GM19438 (cell line): Measurements from ENCODE around the gene NPIPB2.
"Not testable (repeated sequence)": the region's sequence is repeated elsewhere in the genome, so short reads cannot be mapped to it uniquely, and the experiment has no call there.

ENCODE experiments used
- ATAC-seq: cut with Tn5 transposase; IDR thresholded peaks from one replicate; pipeline ENCODE4 v1.9.1; 2021; ENCODE audit warnings: low read depth; ENCODE audit not compliant: unreplicated experiment

NPIPB2 gene

DNA sequence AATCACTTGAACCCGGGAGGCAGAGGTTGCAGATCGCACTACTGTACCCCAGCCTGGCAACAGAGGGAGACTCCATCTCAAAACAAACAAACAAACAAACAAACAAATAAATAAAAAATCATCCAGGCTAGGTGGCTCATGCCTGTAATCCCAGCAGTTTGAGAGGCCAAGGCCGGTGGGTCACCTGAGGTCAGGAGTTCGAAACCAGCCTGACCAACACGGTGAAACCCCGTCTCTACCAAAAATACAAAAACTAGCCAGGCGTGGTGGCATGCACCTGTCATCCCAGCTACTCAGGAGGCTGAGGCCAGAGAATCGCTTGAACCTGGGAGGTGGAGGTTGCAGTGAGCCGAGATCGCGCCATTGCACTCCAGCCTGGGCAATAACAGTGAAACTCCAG lies 21.1 kb upstream of the NPIPB2 start:
- not testable (repeated sequence) for ATAC-seq

DNA sequence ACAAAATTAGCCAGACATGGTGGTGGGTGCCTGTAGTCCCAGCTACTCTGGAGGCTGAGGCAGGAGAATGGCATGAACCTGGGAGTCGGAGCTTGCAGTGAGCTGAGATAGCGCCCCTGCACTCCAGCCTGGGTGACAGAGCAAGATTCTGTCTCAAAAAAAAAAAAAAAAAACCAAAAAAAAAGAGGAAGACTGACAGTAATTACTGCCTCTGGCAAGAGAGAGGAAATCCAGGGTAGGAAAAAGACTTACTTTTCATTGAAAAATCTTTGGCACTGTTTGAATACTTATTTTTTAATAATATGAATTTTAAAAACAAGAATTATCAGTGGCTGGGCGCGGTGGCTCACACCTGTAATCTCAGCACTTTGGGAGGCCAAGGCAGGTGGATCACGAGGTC lies 20.6 kb upstream of the NPIPB2 start:
- not testable (repeated sequence) for ATAC-seq

DNA sequence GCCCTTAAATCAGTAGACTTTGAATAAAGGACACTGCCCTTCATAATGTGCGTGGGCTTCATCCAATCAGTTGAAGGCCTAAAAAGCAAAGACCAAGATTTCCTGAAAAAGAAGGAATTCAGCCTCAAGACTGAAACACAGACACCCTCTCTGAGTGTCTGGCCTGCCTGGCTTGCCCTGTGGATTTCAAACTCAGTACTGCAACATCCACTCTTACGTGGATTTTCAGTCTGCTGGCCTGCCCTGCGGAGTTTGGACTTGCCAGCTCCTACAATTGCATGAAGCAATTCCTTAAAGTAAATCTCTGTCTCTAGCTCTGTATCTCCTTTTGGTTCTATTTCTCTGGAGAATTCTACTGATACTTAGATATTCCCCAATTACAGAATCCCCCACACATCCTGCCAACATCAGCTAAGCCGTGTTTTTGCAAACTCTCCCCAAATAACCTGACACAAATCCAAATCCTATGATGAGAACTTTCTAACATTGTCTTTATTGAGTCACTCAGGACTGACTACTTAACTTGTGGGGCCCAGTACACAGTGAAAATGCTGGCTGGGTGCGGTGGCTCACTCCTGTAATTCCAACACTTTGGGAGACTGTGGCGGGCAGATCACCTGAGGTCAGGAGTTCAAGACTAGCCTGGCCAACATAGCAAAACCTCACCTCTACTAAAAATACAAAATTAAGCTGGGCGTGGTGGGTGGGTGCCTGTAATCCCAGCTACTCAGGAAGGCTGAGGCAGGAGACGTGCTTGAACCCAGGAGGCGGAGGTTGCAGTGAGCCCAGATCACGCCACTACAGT lies 15.9 kb upstream of the NPIPB2 start:
- no peak for ATAC-seq

DNA sequence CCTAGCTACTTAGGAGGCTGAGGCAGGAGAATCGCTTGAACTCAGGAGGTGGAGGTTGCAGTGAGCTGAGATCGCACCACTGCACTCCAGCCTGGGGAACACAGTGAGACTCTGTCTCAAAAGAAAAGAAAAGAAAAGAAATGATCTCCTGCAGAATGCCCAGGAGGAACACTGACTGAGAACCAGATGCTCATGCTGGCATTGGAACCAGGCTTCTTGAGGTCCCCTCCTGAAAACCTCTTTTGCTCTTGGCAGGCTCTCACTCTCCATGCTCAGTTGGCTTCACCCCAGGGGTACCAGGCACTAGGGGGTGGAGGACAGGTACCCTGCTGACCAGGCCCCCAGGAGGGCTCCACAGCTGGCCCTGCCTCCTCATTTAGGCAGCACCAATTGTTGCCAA lies 14.7 kb upstream of the NPIPB2 start:
- ATAC-seq: no peak

DNA sequence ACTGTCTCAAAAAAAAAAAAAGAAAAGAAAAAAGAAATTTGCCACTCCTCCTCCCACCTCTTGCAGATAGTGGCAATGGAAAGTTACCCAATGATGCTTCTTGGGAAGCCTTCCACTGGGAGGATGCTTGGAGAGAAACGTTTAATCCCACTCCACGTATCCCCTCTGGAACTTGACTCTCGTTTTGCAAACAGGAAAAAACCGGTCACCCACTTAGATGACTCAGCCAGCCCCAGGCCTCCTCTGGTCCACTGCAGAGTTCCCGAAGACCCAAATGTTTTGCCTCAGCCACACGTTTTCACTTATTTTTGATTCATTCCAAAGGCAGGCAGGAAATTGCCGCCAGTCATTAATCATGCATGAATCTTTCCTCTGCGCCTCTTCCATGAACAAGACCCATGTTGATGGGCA lies 13.9 kb upstream of the NPIPB2 start:
- no peak for ATAC-seq

DNA sequence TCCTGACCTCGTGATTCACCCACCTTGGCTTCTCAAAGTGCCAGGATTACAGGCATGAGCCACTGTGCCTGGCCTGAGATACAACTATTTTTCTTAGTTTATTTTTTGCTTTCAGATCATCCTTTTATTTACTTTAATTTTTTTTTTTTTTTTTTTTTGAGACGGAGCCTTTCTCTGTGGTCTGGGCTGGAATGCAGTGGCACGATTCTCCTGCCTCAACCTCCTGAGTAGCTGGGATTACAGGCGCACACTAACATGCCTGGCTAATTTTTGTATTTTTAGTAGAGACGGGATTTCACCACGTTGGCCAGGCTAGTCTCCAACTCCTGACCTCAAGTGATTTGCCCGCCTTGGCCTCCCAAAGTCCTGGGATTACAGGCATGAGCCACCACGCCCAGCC lies 11.7 kb upstream of the NPIPB2 start:
- not testable (repeated sequence) for ATAC-seq

DNA sequence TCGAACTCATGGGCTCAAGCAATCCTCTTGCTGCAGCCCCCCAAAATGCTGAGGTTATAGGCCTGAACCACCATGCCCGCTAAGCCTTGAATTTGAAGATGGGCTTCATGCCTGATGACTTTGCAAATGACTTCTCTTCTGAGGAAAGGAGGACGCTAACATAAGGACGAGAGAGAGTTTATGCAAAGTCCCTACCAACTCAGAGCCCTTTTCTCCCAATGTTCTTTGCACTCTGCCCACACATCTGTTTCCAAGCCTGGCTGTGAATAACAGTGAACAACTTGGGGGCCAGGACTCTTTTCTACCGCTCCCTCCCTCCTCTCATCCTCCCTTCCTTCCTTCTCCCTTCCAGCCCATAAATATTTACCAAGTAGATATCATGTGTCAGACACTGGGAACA lies 8.5 kb upstream of the NPIPB2 start:
- ATAC-seq: no peak

DNA sequence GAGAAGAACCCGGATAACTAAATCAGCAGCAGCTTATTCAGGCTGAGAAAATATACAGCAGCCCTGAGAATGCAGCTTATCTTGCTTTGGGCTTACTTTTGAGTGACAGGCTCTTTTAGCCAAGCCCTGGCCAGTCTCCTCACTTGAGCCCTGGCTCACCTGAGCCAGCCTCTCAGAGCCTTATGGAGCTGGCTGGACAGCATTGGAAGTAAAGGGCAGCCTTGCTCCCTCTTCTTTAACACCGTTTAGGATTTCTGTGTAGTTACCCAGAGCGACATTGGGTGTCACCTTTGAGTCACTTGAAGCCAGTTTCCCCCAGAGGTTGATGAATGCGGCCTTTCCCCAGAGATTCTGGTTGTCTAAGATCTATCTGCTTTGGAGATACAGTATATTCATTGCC lies 7.7 kb upstream of the NPIPB2 start:
- ATAC-seq: no peak

DNA sequence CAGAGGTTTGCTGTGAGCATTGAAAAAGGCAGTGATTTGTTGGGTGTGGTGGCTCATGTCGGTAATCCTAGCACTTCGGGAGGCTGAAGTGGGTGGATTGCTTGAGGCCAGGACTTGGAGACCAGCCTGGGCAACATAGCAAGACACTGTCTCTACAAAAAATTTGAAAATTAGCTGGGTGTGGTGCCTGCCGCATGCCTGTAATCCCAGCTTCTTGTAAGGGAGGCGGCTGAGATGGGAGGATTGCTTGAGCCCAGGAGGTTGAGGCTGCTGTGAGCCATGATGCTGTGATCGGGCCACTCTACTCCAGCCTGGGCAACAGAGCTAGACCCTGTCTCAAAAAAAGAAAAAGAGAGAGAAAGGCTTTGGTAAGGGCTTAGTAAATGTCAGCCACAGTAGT lies 7.0 kb upstream of the NPIPB2 start:
- no peak for ATAC-seq

DNA sequence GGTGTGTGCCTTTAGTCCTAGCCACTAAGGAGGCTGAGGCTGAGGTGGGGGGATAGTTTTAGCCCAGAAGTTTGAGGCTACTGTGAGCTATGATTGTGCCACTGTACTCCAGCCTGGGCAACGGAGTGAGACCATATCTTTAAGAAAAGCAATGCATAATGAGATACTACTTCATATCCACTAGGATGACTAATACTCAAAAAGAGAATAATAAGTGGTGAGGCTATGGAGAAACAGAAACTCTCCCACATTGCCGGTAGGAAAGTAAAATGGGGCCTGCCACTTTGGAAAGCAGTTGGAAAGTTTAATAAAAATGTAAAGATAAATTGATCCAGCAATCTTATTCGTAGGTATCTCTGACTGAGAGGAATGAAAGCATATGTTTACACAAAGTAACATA lies 4.6 kb upstream of the NPIPB2 start:
- ATAC-seq: no peak

DNA sequence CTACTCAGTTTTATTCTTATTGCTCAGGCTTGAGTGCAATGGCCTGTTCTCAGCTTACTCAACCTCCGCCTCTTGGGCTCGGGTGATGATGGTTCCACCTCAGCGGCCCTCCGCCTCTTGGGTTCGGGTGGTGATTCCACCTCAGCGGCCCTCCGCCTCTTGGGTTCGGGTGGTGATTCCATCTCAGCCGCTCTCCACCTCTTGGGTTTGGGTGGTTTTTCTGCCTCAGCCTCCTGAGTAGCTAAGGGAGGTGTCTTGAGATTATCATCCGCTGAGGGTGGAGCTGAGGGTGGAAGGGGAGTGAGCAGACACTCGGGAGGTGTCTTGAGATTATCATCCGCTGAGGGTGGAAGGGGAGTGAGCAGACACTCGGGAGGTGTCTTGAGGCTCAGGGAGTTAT lies 14.5 kb downstream of the NPIPB2 start:
- ATAC-seq: not testable (repeated sequence)

DNA sequence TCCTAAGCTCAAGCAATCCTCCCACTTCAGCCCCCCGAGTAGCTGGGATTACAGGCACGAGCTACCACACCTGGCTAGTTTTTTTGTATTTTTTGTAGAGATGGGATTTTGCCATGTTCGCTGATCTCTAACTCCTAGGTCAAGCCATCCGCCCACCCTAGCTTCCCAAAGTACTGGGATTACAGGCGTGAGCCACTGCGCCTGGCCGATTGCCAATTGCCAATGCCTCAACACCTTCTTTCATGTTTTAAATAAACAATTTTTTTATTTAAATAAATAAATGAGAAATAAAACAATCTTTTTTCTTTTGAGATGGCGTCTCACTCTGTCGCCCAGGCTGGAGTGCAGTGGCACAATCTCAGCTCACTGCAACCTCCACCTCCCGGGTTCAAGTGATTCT lies 17.8 kb downstream of the NPIPB2 start:
- ATAC-seq: not testable (repeated sequence)

DNA sequence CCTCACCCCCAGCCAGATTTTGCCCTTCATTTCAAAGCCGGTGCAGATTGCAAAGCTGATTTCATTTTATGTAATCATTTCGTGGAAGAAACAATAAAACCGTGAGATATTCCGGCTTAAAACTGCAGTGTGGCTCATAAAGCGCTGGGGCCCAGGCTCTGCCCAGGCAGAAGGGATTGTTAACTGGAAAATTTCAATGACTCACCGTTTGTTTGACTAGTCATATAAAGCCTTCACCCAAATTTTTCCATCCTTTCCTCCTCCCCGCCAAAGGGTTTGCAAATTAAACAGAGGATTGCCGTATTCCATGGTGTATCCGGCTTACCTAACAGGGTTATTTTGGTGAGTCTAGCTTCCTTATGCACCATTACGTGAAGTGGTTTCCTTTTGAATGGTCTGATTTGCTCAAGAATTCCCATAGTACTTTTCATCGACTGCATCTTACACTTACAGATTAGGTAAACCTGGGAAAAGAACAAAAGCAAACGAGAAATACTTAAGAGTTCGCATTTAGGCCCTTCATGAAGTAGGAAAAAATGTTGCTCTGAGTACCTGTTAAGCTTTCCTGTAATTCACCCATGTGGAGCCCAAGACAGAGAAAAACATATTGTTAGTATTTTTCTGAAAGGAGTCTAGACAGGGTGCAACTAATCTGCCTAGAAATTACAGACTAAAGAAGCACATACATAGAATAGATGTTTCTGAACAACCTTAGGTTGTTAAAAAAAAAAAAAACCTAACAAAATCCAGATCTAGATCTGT lies 25.1 kb downstream of the NPIPB2 start:
- ATAC-seq: no peak

DNA sequence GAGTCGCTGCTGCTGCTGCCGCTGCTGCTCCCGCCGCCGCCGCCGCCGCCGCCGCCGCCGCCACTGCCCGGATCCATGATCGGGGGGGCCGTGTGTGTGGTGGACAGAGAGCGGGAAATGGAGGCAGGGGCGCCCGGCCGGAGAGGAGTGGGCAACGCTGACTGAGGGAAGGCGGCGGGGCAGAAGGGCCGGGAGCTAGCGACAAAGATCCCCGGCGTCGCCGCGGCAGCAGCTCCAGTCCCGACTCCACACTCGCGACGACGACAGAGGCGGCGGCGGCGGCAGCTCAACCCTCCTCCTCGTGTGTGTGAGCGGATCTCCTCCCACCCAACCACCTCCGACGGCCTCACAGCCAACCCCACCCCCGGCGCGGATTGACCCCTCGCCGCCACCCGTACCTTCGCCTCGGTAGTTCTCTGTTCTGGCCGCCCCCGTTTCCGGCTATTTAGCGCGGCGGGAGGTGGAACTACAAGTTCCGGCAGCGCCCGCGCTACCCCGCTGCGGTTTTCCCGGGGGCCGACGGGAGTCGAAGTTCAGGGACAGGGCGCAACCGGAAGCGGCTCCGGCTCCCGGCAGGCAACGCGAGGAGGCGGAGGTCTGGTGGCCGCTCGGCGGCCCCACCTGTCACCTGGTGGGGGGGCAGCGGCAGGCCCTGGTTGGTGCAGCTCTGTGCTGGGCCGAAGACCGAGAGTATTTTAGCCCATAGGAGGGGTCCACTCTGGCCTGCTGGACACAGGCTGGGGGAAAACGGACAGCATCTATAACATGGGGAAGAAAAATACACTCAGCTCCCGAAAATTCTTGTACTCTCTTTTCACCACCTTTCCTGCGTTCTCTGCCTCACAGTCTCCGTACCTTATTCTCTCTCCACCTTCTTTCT lies 26.0 kb downstream of the NPIPB2 start, which contains the start of gene GSPT1:
GSPT1 (minus strand) TSS at position 313 of the 880 bp plus-strand sequence; CDS start at position 77, 236 bp downstream.
- ATAC-seq: peak; percentile 84

DNA sequence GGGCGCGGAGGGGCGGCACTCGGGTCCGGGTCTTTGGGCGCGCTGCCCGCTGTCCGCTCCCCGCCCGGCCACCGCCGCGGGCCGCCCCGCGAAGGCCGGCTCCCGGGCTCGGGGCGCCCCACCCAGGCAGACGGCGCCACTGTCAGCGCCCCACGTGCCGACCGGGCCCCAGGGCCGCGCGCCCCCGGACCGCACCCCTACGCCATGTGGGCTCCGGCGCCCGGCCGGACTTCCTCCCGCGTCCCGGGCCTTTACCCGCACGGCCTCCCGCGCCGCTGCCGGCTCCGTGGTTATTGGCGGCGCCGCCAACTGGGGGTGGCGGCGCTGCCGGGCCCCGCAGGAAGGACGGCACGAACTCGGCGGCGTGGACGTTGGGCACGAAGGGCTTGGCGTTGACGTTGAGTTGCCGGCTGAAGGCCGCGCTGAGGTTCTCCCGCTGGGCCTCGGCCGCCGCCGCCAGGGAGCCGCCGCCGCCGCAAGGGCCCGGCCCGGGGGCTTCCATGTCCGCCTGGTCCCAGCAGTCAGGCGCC lies 26.7 kb downstream of the NPIPB2 start:
- ATAC-seq: peak; percentile 30

DNA sequence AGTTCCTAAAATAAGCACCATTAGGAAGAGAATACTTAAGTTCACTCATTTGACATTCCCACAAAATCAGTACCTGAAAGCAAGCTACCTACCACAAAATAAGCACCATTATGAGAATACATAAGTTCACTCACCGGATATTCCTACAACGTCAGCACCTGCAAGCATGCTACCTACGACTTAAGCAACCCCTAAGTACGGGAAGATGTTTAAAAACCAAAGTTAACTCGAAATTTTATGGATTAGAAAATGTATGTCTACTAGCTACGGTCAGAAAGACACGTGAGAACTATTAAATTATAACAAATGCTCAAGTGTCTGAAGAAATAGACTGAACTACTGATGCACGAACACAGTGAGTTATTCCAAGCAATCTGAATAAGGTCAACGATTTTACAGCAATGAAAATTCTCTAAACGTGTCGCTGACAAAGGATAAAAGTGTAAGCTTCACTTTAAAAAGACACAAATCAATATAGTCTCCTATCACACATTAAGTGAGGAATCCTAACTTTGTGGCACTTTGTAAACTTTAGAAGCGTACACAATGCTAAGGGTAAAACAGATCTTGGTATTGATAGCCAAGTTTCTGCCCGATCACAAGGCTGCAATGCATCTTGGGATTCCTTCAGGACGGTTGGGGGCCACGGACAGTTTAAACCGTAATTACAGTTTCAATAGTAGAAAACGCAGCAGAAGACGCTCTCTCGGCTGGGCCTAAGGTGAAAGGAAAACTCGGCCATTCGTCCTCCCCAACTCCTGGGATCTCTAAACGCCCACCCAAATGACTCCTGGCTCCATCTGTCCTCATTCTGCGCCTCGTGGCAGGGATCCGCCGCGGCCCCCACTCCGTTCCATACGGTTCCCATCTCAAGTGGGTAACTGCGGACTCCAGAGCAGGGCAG lies 27.4 kb downstream of the NPIPB2 start:
- ATAC-seq: no peak

DNA sequence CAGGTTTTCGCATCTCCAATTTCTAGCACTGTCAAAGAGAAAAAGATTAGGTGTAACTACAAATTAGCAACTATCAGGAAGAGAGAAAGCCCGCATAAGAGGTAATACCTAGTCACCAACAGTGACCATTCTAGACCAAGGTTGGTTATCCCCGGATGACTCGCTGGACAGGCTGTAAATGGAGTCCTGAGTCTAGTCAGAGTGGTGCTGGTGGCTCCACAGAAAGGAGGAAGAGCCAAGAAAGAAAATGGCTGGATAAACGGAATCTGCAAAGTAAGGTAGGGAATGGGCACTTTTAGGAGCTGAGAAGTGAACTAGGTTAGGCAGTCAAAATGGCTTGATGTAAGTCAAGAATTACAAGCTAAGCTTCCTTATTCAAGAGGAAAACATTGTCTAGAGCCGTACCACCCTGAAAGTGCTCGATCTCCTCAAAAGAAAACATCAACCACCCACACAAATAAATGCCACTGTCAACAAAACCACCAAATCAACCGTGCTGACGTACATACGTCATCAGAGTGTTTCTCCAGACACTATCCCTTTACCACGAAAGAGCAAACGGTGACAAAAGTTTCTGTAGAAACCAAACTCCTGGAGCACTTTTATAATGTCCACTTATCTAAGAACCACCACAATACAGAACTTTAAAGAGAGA lies 28.3 kb downstream of the NPIPB2 start:
- no peak for ATAC-seq

DNA sequence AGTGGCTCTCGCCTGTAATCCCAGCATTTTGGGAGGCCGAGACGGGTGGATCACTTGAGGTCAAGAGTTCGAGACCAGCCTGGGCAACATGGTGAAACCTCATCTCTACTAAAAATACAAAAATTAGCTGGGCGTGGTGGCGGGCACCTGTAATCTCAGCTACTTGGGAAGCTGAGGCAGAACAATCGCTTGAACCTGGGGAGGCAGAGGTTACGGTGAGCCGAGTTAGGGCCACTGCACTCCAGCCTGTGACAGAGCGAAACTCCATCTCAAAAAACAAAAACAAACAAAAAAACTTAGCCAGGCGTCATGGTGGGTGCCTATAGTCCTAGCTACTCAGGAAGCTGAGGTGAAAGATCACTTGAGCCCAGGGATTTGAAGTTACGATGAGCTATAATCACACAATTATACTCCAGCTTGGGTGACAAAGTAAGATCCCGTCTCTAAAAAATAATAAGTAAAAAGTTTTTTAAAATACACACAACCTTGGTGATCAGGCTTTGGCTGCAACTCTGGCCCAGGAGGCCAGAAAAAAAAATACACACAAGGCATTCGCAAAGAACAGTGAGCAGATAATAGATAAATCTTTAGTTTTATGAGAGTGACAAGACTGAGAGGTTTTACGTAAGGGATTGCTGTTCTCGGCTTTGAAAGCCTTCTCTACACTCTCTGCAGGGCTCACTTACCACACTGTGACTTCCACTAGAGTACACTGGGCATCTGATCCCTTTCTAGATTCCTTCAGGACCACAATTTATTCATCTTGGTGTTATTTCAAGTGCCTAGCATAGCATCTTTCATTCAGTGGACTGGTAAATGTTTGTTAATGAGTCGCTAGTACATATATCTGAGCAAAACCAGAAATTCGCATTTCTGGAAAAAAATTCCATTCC lies 31.9 kb downstream of the NPIPB2 start:
- ATAC-seq: no peak
